ENCODE results near the gene PGS1. TPM values are rescaled to one million over a fixed set of nuclear protein-coding genes. Genes with fewer than 3 reads are reported as not detected.

Gene PGS1
- total RNA-seq, 1 donor from 2014 or later: 35.6 TPM

DNA sequence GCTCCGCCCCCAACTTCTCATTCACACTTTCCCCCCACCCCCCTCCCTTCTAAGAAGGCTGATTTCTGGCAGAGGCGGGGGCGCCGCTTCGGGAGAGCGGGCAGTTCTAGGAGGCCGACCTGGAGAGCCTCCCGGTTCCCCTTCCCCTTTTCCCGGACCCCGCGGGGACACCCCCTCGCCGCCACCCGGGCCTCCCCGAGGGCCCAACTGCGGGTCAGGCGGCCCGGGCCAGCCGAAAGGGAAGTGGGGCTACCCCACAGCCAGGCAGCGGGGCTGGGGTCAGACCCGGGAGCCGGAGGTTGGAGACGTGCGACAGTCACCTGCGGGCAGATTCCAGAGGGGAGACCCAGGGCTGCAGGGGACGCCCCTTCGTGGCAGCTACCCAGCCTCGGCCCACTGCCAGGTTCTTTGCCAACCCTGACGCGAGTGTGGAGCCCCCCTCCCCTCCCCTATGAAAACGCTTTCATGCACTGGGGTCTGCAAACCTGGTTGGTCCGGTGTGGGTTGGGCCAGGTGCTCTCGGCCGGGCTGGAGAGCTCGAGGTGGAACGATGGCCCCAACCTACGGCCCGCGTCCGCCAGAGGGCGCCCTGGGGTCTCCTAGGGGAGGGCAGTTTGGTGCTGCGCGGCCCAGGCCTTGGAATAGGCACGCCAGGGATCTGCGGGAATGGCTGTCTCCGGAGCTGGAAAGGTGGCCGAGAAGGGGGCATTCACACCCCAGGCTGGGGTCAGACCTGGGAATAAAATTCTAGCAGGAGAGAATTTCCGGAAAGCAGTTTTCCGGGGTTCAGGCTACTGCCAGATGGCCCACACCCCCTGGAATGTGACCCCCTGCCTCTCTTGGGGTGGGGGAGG, 17.9 kb upstream of the PGS1 start:
- Histone ChIP-seq H3K4me1 (peaks cover 39% of the 10 kb centered on the region), H3K4me3 (peak overlapping the region; percentile 57 to 81), H3K9me3 (no peaks in the 10 kb centered on the region), H3K27me3 (no peaks in the 10 kb centered on the region), H3K36me3 (no peaks in the 10 kb centered on the region), H3K27ac (peak overlapping the region; percentile 94)
- DNase-seq (ENCODE audit: extremely low spot score in 2 of 2): no peak
- intact Hi-C loops (cut with DNase I): loop anchor here (2.0 kb wide), 1 partner anchor 46 kb away; no protein-coding TSS in a partner anchor
- peak in 1 of 2 donors; percentile 72 for TF ChIP-seq POLR2AphosphoS5 (IDR thresholded peaks at IDR 0.05; ENCODE audit: insufficient read depth in 1 of 2, low read depth in 1 of 2)
- TF ChIP-seq, protein P1, sequence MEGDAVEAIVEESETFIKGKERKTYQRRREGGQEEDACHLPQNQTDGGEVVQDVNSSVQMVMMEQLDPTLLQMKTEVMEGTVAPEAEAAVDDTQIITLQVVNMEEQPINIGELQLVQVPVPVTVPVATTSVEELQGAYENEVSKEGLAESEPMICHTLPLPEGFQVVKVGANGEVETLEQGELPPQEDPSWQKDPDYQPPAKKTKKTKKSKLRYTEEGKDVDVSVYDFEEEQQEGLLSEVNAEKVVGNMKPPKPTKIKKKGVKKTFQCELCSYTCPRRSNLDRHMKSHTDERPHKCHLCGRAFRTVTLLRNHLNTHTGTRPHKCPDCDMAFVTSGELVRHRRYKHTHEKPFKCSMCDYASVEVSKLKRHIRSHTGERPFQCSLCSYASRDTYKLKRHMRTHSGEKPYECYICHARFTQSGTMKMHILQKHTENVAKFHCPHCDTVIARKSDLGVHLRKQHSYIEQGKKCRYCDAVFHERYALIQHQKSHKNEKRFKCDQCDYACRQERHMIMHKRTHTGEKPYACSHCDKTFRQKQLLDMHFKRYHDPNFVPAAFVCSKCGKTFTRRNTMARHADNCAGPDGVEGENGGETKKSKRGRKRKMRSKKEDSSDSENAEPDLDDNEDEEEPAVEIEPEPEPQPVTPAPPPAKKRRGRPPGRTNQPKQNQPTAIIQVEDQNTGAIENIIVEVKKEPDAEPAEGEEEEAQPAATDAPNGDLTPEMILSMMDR (IDR thresholded peaks at IDR 0.05): peak; percentile 85 to 94 (median 85)
- no peak for TF ChIP-seq POLR2A (IDR thresholded peaks at IDR 0.05)

DNA sequence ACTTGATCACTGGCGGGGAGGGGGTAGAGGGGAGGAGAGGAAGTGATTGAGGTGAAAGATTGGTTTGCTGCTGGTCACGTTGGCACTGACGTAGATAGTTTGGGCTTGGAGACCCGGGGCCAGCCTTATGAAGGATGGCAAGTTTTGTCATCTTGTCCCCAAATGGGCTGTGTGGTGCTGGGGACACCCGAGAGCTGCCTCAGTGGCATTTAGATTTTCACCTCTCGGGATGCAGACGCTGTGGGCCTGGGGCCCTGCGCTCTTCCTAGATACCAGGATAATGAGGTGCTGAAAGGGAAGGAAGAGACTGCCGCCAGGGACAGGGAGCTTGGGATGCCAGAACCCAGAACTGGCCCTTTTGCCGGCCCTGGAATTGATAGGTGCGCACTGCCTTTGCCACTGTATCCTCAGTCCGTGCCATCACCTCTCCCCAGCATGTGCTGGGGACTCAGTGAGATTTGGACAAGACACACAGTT, 17.2 kb upstream of the PGS1 start:
- Histone ChIP-seq H3K27ac (peak overlapping the region; percentile 94), H3K4me3 (no peak overlapping the region), H3K9me3 (no peaks in the 10 kb centered on the region), H3K4me1 (peaks cover 39% of the 10 kb centered on the region), H3K27me3 (no peaks in the 10 kb centered on the region), H3K36me3 (no peaks in the 10 kb centered on the region)
- TF ChIP-seq POLR2A (IDR thresholded peaks at IDR 0.05) (no peak), POLR2AphosphoS5 (IDR thresholded peaks at IDR 0.05; ENCODE audit: insufficient read depth in 1 of 2, low read depth in 1 of 2) (no peak)
- TF ChIP-seq, protein P1 (IDR thresholded peaks at IDR 0.05): no peak
- no peak for DNase-seq (ENCODE audit: extremely low spot score in 2 of 2)
- intact Hi-C loops (cut with DNase I): loop anchor here (2.0 kb wide), 1 partner anchor 46 kb away; no protein-coding TSS in a partner anchor

DNA sequence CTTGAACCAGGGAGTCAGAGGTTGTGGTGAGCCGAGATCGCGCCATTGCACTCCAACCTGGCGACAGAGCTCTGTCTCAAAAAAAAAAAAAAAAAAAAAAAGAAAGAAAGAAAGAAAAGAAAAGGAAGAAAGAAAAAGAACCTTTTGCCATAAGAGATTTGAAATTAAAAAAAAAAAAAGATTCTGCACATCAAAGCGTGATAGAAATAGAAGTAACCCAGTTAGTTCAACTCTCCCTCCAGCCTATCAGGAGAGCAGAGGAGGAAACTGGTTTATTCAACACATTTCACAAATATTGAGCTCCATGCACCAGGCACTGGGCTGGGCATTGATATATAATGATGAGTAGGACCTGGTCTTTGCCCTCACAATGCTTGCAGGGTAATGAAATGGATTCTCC, 16.2 kb upstream of the PGS1 start:
- TF ChIP-seq, protein P1 (IDR thresholded peaks at IDR 0.05): no peak
- TF ChIP-seq POLR2A (IDR thresholded peaks at IDR 0.05) (no peak), POLR2AphosphoS5 (IDR thresholded peaks at IDR 0.05; ENCODE audit: insufficient read depth in 1 of 2, low read depth in 1 of 2) (no peak)
- intact Hi-C loops (cut with DNase I): no loop called here
- DNase-seq (ENCODE audit: extremely low spot score in 2 of 2): no peak
- Histone ChIP-seq H3K27me3 (no peaks in the 10 kb centered on the region), H3K4me3 (no peak overlapping the region), H3K27ac (no peak overlapping the region), H3K9me3 (no peaks in the 10 kb centered on the region), H3K4me1 (peaks cover 38% of the 10 kb centered on the region), H3K36me3 (no peaks in the 10 kb centered on the region)

DNA sequence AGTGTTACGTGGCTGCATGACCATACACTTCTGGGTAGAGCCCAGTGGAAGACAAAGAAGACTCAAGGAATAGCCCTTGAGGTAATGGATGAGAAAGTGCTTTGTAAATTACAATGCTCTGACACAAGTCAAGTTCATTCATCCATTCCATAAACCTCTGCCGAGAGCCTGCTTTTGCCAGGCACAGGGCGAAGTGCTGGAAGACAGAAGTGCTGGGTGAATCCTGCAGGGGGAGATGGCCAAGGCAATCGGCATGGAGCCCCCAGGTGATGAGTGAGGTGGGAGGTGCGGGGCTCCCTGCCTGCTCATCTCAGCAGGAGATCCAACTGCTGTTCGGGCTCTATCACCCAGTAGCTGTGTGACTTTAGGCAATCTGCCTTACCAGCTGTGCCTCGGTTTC, 15.8 kb upstream of the PGS1 start:
- Histone ChIP-seq H3K36me3 (no peaks in the 10 kb centered on the region), H3K27me3 (no peaks in the 10 kb centered on the region), H3K4me3 (no peak overlapping the region), H3K4me1 (peaks cover 33% of the 10 kb centered on the region), H3K9me3 (no peaks in the 10 kb centered on the region), H3K27ac (no peak overlapping the region)
- intact Hi-C loops (cut with DNase I): no loop called here
- TF ChIP-seq POLR2A (IDR thresholded peaks at IDR 0.05): no peak
- TF ChIP-seq POLR2AphosphoS5 (IDR thresholded peaks at IDR 0.05; ENCODE audit: insufficient read depth in 1 of 2, low read depth in 1 of 2): no peak
- TF ChIP-seq, protein P1 (IDR thresholded peaks at IDR 0.05): no peak
- DNase-seq (ENCODE audit: extremely low spot score in 2 of 2): no peak
